ENCODE data around the gene MAGOHB.
"Not testable (repeated sequence)": the region's sequence is repeated elsewhere in the genome, so short reads cannot be mapped to it uniquely, and the experiment has no call there.

Gene MAGOHB

DNA sequence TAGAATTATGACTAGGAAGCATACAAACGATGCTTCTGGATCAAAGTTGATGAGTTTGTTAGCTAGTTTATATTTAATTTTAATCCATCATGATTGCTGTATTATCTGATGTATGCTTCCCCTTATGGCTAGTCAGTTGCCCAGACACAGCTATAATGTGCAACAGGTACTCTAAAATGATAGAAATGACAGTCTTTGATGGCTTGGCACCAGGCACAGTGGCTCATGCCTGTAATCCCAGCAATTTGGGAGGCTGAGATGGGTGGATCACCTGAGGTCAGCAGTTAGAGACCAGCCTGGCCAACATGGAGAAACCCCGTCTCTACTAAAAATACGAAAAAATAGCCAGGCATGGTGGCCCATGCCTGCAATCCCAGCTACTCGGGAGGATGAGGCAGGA is 2.2 kb downstream of the MAGOHB start:
- DNase-seq = not testable (repeated sequence)

DNA sequence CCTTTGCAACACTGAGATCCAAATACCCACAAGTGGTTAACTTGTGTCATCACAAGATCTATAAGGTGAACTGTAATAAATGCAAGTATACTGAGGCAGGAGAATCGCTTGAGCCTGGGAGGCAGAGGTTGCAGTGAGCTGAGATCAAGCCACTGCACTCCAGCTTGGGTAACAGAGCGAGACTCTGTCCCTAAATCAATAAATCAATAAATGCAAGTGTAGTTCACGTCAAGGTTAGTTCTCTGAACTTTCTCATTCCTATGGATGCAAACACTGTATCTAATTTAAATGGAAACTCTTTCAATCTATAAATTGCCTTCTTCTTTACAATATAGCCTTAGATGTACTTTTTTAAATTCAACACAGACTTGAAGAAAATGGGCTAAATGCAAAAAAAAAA is 3.2 kb downstream of the MAGOHB start:
- DNase-seq = no peak

DNA sequence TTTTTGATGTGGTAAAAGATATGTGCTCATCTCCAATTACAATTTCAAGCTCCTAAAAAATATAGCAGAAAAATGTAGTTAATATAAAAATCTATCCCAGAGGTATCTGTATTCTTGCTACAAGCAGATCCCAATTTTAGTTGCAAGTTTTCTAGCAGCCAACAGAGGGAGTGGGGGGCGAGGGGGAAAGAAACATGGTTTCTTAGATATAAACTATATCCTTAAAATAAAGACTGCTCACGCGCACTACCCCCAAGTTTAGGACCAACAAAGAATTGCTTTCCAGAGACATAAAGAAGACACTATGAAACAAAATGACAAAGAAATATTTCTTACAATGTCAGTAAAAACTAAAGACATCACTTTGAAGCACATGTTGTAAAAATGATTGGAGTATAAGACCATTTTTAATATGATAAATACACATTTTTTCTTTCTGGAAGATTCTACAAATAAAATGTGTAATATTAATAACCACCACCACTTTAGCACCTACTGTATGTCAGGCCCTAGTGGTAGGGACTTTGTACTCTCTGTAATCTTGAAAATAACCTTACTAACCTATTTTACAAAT is 5.4 kb downstream of the MAGOHB start:
- no peak for DNase-seq

DNA sequence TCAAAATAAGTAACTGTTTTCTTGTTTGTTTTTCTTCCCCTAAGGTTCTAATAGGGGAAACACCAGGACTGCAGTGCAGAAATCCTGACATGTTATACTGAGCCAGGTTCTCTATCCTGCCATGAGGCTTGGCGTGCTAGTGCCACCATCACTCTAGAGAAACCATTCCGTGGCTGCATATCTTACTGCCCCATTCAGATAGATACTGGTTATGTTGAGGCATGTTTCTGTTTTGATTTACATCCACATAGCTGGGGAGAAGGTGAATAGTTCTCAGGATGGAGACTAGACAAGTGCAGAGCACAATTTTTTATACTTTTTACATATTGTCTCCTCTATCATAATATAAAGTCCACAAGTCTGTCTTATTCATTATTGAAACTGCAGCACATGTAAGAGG is 11.5 kb downstream of the MAGOHB start:
- no peak for DNase-seq

DNA sequence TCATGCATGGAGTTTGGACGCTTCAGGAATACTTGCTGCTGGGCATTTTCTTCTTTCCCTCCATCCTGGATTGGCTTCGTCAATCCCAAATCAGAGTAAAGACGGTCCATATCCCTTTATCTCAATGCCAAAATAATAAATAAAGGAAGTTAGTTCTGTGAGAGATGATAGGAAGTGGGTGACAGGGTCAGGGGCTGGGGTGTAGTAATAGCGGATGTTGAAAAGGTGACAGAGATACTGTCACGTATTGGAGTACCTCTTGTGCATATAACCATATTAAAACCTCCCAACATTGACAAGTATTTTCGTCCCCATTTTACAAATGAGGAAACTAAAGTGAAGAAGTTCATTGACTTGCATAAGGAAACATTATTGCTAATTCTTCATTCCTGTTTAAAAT is 12.4 kb downstream of the MAGOHB start:
- no peak for DNase-seq

DNA sequence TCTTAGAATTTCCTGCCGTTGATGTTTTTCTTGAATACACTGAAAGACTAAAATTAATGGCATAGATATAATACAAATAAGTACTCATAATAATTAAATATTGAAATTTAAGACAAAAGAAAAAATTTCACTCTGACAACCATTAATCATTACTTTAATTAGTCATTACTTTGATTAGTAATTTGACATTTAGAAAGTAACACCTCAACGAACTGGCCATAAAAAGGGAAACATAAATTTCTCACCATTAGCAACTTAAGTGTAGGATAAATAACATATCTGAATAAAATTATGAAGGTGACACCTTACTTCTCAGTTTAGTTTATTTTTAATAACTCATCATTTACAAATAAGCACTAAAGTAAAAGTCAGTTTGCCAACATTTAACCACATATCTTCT is 17.5 kb downstream of the MAGOHB start:
- DNase-seq = no peak

DNA sequence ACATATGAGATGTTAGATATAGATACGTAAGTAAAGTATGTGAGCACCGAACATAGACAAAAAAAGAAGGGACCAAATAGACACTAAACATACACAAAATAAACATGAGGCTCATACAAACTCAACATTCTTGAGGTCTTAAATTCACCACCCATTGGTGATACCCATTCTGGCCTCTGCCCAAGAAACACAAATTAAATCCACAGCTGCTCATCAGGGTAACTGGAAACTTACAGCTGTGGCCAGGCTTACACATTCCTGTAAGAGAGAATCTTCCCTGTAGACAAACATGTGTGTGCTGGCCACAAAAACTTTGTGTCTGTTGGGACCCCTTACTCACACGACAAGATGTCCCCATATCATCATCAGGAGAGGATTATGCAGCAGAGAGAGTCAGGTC is 22.4 kb downstream of the MAGOHB start:
- DNase-seq = no peak

DNA sequence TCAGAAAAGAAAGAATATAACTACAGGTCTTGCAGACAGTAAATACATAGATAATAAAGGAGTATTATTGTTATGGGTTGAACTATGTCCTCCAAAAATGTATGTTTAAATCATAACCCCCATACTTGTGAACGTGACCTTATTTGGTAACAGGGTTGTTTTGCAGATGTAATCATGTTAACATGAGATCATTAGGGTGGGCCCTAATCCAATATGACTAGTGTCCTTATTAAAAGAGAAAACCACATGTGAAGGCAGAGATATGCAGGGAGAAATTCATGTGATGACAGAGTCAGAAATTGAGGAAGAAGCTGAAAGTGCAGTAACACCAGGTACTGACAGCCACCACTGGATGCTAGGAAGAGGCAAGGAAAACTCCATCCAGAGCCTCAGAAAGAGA is 29.0 kb downstream of the MAGOHB start:
- no peak for DNase-seq

DNA sequence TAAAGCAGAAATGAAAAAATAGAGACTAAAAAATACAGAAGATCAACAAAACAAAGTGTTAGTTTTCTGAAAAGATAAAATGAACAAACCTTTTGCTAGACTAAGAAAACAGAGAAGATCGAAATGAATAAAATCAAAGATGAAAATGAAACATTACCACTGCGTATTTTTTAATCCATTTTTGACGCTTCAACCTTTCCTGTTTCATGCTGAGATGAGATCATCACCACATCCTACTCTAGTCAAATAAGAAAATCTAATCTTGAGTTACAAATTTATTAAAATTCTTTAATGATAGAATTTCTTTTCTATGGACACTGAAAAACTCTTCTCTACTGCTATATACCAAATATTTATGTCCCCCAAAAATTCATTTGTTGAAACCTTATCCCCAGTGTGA is 30.7 kb downstream of the MAGOHB start:
- DNase-seq = no peak

DNA sequence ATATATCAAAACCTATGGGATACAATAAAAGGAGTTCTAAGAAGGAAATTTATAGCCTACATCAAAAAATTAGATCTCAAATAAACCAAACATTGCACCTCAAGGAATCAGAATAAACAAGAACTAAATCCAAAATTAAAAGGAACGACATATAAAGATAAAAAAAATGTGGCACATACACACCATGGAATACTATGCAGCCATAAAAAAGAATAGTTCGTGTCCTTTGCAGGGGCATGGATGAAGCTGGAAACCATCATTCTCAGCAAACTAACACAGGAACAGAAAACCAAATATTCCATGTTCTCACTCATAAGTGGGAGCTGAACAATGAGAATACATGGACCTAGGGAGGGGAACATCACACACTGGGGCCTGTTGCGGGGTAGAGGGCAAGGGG is 31.3 kb downstream of the MAGOHB start:
- not testable (repeated sequence) for DNase-seq

DNA sequence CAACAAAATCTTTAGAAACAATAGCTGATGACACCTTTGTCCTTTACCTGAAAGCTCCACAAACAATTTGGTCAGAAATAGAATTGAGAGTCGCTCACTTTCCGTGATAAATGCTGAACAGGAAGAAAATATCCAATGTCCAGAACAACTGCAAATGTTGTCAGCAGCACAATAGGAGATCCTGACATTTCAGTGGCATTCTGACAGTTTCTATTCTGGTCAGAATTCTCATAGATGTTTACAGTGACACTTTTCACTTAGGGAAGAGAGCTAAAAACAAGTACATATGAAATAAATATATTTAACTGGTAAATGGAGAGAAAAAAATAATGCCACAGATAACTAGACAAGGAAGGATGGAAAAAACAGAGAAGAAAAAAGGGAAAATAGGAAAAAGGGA is 39.1 kb downstream of the MAGOHB start:
- DNase-seq = no peak

DNA sequence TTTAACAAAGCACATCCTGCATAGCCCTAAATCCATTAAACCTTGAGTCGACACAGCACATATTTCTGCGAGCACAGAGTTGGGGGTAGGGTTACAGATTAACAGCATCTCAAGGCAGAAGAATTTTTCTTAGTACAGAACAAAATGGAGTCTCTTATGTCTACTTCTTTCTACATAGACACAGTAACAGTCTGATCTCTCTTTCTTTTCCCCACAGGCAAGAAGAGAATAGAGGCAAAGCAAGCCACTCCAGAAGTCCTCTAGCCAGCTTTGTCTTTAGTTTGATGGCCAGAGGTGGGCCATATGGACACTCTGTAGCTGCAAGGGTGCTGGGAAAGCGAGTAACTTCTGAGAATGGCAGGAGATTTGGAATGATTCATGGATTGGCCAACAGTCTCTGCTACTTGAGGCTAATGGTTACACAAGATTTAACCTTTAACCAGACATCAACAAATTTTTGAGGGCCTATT is 41.4 kb downstream of the MAGOHB start:
- not testable (repeated sequence) for DNase-seq

DNA sequence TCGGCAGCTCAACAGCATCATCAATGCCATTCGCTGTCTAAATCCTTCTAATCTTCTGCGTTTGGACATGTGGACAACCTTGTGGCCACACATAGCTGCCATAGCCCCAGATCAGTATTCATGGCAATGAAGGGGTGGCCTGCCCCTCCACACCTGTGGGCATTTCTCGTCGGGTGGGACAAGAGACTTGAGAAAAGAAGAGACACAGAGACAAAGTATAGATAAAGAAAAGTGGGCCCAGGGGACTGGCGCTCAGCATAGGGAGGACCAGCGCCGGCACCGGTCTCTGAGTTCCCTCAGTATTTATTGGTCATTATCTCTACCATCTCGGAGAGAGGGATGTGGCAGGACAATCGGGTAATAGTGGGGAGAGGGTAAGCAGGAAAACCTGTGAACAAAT is 42.3 kb downstream of the MAGOHB start:
- no peak for DNase-seq

DNA sequence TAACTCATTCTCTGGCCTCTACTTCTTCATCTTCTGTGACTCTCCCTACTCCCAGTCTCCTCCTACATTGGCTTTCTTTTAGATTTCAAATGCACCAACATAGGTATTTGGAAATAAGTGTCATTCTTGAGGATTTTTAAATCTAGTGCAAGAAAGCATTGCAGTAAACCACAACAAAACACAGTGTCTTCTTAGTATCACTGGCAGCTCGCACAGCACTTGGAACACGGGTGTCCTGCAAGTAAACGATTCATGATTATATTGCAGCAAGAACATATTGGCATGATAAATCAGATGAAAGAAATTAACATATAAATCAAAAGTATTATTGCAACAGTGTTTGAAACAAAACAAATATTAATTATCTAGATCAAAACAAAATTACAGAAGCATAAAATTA is 45.6 kb downstream of the MAGOHB start:
- DNase-seq = no peak

DNA sequence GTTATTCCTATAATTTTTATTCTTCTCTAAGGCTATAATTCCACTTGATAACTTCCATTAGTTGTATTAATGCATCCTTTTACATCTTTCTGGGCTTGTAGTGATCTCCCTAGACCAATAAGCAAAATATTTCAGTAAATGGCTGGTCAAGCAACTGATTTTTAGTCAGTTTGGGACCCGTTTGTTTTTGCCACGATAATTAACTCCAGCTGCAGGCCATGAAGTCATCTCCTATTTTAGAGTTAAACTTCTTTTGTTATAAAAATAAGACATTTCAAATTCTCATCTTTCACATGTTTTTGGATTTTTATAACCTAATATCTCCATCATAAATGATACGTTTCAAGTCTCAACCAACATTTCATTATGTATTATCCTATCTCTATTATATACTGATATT is 49.4 kb downstream of the MAGOHB start:
- DNase-seq = no peak

DNA sequence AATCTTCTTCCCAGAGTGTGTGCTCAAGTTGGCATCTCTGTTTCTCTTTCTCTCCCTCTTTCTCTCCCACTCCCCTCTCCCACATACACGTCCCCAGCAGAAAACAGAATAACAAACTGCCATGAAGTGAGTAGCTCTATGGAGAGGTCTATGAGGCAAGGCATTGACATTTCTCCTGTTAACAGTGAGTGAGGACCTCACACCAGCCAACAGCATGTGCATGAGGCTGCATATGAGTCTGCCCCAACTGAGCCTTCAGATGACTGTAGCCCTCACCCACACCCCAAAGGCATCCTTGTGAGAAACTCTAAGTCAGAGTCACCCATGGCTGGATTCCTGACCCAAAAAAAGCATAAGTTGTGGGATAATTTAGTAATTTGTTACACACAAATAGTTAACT is 50.4 kb downstream of the MAGOHB start:
- no peak for DNase-seq

DNA sequence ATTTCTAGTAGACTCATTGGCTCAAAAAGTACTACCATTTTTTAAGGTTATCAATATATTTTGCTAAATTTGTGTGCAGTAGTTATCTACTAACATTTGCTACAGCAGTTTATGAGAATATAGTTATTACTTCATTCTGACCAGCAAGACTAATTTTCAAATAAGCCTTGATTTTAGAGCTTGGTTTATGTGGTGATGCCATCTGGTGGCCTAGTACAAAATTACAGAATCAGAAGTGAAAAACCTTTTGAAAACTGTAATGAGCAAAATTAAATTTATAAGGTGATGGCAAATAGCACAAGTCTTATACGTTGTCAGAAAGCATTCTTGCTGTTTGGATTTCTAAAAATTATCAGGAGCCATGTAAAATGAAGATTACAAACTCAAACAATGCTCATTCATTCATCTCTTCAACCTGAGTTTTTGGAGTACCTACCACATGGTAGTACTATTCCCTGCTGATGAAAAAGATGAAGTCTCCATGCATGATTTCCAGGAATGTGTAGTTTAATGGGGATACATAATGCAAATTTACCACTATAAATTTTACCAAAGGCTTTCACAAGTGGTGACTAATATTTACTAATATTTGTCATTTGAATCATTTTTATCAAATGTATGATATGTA is 51.0 kb downstream of the MAGOHB start:
- DNase-seq = no peak

DNA sequence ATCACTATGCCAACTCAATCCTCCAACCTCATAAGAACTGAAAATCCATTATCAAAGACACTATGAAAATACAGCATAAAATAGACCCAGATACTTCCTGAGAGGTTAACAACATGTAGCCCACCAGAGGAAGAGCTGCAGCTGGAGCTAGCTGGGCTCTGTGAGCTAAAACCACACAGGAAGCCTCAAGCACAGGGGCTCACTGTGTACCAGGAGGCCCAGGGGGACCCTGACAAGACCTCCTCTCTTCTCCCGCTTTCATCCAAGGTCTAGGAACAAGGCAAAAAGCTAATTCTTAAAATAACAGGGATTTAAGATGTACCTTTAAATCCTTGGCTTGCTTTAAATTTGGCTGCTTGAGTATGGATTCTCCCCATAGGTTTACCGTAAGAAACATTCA is 54.2 kb downstream of the MAGOHB start:
- no peak for DNase-seq

DNA sequence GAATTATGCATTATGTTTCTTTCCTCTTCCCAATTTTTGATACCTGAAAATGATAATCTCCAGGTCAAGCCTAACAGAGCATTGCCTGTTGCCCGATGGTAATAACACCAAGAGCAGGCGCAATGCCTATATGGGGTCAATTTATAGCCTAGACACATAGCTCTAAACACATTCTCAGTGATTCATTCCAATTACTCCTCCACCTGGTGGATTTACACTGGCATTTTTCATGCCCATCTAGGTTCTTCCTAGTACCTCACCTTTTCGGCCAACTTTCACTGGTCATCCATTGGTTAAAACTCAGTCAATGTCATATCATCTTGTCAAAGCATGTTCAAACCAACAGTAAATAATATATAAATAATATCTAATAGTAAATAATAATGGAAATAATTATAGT is 54.6 kb downstream of the MAGOHB start:
- no peak for DNase-seq

DNA sequence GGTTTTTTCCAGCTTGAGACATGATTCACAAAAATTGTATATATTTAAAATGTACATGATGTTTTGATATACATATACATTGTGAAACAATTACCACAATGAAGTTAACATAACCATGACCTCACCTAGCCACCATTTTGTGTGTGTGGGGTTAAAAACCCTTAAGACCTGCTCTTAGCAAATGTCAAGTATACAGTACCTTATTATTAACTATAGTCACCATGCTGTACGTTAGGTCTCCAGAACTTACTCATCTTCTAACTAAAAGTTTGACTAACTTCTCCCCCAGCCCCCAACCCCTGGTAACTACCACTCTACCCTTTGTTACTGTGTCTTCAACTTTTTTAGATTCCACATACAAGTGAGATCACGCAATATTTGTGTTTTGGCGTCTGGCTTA is 55.1 kb downstream of the MAGOHB start:
- DNase-seq = no peak

DNA sequence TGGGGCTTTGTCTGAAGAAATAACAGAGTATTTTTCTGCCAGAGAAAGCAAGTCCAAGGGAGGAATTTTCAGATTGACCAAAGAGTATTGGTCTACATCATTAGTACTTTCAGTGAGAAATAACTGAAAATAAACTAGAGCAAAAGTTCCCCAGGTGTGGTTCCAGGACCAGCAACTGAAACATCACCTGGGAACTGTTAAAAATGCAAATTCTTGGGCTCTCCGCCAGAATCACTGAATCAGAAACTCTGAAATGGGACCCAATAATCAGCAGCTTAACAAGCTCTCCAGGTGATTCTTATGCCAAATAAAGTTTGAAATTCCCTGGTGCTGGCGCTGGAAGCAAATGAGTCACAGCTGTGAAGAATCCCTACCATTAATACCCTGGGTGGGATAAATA is 55.6 kb downstream of the MAGOHB start:
- no peak for DNase-seq

DNA sequence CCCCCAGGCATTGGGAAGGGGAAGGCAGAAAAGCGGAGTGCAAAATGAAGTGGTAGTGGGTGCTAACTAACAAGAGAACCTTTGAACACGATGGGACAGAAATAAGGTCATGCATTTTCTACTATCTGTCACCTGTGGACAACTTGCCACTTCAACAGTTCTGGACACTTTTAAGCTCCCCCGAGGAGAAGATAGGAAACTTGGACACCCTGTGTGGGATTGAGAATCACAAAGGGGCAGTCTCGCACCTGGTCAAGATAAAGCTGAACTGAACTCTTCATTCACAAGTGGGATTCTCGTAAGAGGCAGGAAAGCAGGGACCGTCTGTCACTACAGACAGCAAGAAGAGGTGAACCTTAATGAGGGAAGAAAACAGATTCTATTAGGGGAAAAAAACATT is 56.1 kb downstream of the MAGOHB start:
- no peak for DNase-seq

DNA sequence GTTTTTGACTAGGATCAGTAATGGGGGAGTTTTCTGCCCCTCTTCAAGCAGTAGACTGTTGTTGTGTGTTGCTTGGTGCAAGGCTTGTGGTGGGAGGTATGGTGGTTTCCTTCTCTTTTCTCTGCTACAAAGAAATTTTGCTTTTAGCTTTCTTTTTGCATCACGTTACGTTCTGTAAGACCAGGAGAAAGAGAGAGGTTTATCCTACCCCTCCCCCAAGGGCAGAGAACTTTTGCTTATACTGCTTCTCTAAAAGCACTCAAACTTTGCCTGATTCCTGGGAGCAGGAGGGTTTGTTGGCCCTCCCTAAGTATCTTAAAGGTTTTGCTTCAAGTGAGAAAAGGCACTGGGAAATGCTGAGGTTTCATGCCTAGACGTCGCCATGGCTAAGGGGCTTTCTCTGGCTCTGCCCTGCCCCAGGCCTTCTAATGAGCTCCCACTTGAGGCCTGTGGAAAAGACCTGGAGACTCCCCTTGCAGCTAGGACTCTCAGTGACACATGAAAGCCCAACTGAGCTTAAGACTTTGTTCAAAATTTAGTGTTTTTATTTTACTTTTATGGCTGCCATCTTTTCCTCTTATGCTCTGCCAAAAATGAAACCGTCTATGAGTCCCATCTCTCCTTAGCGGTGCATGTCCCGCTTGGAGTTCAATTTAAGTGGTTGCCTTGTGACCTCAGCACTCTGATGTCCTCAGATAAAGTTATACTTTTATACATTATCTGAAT is 58.5 kb downstream of the MAGOHB start:
- no peak for DNase-seq

DNA sequence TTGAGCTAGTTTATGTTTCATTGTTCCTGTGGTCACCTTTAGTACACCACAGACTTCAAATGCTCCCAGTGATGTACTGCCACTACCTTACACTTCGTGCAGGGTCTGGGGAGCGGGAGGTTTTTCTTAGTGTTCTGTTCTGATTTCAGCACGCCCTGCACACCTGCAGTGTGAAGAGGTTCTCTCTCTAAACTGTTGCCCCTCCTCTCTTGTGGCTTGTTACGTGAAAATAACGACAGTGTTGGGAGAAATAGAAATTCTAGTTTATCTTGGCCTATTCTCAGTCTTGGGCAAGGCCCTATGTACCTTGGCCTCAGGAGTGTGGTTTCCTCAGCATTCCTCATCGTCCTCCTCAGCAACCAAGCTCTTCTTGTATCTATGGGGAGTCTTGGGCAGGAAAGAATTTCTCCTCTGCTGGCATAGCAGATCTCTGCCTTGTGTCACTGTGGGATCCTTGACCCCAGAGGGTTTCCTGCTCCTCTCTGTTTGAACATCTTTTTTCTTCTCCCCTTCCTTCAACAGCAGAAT is 59.1 kb downstream of the MAGOHB start:
- DNase-seq = no peak
